Midbrain (tissue), 1 donor: Measurements from ENCODE around the gene GRID1.
"Not testable (repeated sequence)": the region's sequence is repeated elsewhere in the genome, so short reads cannot be mapped to it uniquely, and the experiment has no call there.

Experiments used
- DNase-seq: peaks from one replicate; lab custom pipeline; 2025; lab: John Stamatoyannopoulos, UW

GRID1 gene

GRCh38 chr10:85995791-85996190, 370.8 kb downstream of the GRID1 start:
- DNase-seq = peak; percentile 48

- no peak for DNase-seq
These were observed 372.6 kb downstream of the GRID1 start for GRCh38 chr10:85993840-85994507.

GRCh38 chr10:85993140-85993539, 373.5 kb downstream of the GRID1 start:
- DNase-seq = no peak

- DNase-seq = no peak
These were observed 374.3 kb downstream of the GRID1 start for GRCh38 chr10:85992324-85992723.

GRCh38 chr10:85986777-85987176, 379.8 kb downstream of the GRID1 start:
- no peak for DNase-seq

GRCh38 chr10:85983051-85983450, 383.5 kb downstream of the GRID1 start:
- no peak for DNase-seq

- no peak for DNase-seq
These were observed 387.0 kb downstream of the GRID1 start for GRCh38 chr10:85979598-85979997.

- no peak for DNase-seq
These were observed 387.8 kb downstream of the GRID1 start for GRCh38 chr10:85978566-85979358.

- DNase-seq = no peak
These were observed 389.0 kb downstream of the GRID1 start for GRCh38 chr10:85977642-85978041.

- no peak for DNase-seq
These were observed 390.3 kb downstream of the GRID1 start for GRCh38 chr10:85976267-85976793.

- DNase-seq = no peak
These were observed 395.1 kb downstream of the GRID1 start for GRCh38 chr10:85971494-85971893.

GRCh38 chr10:85967594-85967993, 399.0 kb downstream of the GRID1 start:
- no peak for DNase-seq

- no peak for DNase-seq
These were observed 405.0 kb downstream of the GRID1 start for GRCh38 chr10:85961479-85962067.

- DNase-seq = no peak
These were observed 405.5 kb downstream of the GRID1 start for GRCh38 chr10:85961073-85961472.

GRCh38 chr10:85959239-85959638, 407.4 kb downstream of the GRID1 start:
- no peak for DNase-seq

- no peak for DNase-seq
These were observed 415.7 kb downstream of the GRID1 start for GRCh38 chr10:85950921-85951320.

- DNase-seq = no peak
These were observed 419.8 kb downstream of the GRID1 start for GRCh38 chr10:85946713-85947326.

GRCh38 chr10:85936161-85936560, 430.4 kb downstream of the GRID1 start:
- no peak for DNase-seq

- DNase-seq = no peak
These were observed 432.0 kb downstream of the GRID1 start for GRCh38 chr10:85934586-85934985.

GRCh38 chr10:85929993-85930392, 436.6 kb downstream of the GRID1 start:
- not testable (repeated sequence) for DNase-seq

GRCh38 chr10:85927952-85928665, 438.5 kb downstream of the GRID1 start:
- DNase-seq = no peak

GRCh38 chr10:85926986-85927385, 439.6 kb downstream of the GRID1 start:
- DNase-seq = no peak
